NK-92 treated with Interleukin-12 subunit alpha and Interleukin-12 subunit beta, amount 100 ng/mL, for 24 hours (cell line): Measurements from ENCODE around the gene NPFFR1.
A peak's percentile ranks its signal among the peaks of the same experiment; 100 is the strongest.
"Not testable (repeated sequence)": the region's sequence is repeated elsewhere in the genome, so short reads cannot be mapped to it uniquely, and the experiment has no call there.

ENCODE experiments used
- DNase-seq: peaks from one replicate; lab custom pipeline; 2025; lab: John Stamatoyannopoulos, UW

Gene NPFFR1

GRCh38 chr10:70256463-70256862 is 27.3 kb downstream of the NPFFR1 start:
- no peak for DNase-seq

DNA sequence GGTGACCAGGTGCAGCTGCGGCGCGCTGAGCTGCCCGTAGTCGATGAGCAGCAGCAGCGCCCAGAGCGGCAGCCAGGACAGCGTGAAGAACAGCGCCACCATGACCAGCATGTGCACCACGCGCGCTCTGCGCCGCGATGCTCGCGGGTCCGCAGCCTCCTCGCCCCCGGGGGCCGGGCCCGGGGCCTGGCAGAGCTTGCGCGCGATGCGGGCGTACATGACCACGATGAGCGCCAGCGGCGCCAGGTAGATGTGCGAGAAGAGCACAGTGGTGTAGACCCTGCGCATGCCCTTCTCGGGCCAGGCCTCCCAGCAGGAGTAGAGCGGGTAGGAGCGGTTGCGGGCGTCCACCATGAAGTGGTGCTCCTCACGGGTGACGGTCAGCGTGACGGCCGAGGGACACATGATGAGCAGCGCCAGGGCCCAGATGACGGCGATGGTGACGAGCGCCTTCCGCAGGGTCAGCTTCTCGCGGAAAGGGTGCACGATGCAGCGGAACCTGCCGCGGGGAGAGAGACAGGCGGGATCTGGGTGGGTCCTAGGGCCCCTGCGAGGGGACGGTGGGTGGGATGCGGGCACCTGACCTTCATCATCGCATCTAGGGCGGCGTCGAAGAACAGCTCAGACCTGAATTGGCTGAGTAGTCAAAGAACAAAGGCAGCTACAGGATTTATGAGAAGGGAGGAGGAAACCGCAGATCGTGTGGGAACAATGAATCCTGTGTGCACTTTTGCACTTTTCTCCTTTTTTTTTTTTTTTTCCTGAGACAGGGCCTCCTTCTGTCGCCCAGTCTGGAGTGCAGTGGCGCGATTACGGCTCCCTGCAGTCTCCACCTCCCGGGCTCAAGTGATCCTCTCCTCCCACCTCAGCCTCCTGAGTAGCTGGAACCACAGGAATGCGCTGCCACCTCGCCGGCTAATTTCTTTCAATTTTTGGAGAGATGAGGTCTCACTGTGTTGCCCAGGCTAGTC is 28.2 kb downstream of the NPFFR1 start:
- DNase-seq = no peak

- DNase-seq = no peak
These were observed 29.0 kb downstream of the NPFFR1 start for GRCh38 chr10:70254778-70255328.

DNA sequence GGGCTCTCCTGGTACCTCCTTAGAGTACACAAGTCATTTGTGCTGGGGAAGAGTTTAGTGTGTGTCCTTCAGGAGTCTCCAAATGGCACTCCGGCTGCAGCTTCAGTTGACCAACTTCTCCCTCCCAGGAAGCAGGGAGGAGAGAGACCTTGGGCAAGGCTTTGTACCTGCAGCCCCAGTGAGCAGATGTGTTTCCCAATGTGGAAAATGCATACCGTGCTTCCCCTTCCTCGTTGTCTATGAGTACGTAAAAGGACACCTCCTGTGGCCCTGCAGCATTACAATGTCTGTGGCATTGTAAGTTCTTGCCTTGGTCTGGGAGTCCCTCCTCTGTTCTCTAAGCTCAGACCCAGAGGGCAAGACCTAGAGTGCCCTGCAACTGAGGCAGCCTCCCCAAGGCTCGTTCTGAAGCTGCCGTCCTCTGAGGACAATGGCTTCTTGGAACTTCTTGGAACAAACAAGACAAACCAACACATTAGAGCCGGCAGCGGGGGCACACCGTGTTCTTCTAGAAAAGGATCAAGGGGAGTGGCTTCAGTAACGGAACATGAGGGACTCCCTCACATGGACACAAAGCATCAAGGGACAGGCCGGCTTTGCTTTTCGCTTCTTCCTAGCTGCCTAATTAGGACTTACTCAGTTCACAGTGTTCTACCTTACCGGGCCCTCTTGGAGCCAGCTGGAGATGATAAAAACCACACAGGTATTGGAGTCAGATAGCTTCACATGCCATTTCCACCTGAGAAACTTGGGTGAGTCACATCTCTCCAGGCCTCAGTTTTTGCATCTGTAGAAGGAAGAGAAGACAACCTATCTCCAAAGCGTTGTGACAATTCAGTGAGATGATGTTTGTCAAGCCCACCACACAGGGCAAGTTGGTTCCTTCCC is 29.7 kb downstream of the NPFFR1 start:
- no peak for DNase-seq

GRCh38 chr10:70250961-70251680 is 32.7 kb downstream of the NPFFR1 start:
- DNase-seq = no peak

DNA sequence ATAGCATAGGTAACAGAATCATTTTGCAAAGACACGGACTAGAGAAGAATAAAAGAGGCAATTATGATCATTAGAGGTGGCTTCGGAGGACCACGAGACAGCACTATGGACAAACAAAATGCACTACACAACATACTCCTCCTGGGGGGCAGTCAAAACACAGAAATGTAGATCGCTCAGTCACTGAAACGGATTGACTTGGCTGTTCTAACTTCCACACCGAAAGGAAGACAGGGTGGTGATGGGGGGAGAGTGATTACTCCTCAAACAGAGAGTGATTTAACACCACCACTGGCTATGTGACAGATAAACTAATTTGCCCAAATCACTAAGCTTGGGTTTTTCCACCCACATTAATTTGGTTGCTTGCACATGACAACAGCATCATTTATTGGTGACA is 36.4 kb downstream of the NPFFR1 start:
- DNase-seq = no peak

- no peak for DNase-seq
These were observed 42.7 kb downstream of the NPFFR1 start for GRCh38 chr10:70241081-70241480.

DNA sequence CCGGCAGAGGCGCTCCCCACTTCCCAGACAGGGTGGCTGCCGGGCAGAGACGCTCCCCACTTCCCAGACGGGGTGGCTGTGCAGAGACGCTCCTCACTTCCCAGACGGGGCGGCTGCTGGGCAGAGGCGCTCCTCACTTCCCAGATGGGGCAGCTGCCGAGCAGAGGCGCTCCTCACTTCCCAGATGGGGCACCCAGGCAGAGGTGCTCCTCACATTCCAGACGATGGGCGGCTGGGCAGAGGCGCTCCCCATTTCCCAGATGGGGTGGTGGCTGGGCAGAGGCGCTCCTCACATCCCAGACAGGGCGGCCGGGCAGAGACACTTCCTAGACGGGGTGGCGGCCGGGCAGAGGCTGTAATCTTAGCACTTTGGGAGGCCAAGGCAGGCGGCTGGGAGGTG is 43.8 kb downstream of the NPFFR1 start:
- DNase-seq = not testable (repeated sequence)

DNA sequence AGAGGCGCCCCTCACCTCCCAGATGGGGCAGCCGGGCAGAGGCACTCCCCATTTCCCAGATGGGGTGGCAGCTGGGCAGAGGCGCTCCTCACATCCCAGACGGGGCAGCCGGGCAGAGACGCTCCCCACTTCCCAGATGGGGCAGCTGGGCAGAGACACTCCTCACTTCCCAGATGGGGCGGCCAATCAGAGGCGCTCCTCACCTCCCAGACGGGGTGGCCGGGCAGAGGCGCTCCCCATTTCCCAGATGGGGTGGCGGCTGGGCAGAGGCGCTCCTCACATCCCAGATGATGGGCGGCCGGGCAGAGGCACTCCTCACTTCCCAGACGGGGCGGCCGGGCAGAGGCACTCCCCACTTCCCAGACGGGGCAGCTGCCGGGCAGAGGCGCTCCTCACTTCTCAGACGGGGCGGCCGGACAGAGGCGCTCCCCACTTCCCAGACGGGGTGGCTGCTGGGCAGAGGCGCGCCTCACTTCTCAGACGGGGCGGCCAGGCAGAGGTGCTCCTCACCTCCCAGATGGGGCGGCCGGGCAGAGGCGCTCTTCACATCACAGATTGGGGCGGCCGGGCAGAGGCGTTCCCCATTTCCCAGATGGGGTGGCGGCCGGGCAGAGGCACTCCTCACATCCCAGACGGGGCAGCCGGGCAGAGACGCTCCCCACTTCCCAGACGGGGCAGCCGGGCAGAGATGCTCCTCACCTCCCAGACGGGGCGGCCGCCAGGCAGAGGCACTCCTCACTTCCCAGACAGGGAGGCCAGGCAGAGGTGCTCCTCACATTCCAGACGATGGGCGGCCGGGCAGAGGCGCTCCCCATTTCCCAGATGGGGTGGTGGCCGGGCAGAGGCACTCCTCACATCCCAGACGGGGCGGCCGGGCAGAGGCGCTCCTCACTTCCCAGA is 44.5 kb downstream of the NPFFR1 start:
- not testable (repeated sequence) for DNase-seq

DNA sequence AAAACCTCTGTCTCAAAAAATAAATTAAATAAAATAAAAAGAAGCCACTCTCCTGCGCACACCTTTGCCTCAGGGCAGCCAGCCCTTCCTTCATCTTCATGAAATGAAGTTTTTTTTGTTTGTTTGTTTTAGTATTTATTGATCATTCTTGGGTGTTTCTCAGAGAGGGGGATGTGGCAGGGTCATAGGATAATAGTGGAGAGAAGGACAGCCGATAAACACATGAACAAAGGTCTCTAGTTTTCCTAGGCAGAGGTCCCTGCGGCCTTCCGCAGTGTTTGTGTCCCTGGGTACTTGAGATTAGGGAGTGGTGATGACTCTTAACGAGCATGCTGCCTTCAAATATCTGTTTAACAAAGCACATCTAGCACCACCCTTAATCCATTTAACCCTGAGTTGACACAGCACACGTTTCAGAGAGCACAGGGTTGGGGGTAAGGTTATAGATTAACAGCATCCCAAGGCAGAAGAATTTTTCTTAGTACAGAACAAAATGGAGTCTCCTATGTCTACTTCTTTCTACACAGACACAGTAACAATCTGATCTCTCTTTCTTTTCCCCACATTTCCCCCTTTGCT is 45.8 kb downstream of the NPFFR1 start:
- not testable (repeated sequence) for DNase-seq

DNA sequence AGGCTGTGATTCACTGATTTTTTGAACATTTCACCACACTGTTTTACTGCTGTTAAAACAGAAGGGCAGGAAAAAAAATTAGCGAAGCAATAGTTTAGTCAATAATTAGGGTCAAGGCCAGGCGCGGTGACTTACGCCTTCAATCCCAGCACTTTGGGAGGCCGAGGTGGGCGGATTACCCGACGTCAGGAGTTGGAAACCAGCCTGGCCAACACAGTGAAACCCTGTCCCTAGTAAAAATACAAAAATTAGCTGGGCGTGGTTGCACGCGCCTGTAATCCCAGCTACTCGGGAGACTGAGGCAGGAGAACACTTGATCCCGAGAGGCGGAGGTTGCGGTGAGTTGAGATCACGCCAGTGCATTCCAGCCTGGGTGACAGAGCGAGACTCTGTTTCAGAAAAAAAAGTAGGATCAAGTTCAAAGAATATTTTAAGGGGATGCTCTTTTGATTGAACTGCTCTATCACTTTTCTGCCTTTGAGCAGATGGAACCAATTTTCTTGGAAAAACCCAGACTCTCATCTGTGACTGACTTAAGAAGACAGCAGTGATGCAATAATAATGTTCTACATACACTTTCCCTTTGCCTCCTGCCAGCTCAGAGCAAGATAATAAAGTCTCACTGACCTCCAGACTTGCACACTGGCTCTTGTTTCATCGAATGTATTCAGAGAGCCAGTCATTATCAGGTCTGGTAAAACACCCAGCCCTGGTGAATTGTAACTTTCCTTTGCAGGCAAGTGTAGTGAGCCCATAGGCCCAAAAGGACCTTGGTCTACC is 48.9 kb downstream of the NPFFR1 start:
- no peak for DNase-seq

DNA sequence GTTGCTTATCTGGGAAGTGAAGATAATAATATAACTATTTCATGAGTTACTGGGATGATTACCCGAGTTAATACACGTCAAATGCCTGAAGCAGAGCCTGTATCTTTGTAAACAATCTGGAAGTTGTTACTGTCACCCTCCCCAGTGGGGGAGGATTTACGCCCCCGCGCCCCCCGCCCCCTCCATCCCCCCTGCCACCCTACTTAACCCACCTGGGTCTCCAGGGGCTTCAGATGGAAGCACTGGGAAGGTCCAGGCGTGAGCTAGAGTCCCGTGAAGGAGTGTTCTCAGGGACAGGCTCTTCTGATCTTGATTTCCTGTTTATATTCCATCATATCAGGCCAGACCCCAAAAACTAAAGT is 49.9 kb downstream of the NPFFR1 start:
- no peak for DNase-seq

- peak; percentile 98 for DNase-seq
These were observed 50.5 kb downstream of the NPFFR1 start, which contains the start of gene PPA1 for GRCh38 chr10:70233109-70233938. PPA1 (minus strand) TSS chr10:70233429; CDS start chr10:70233327, 102 bp downstream.

- DNase-seq = no peak
These were observed 51.0 kb downstream of the NPFFR1 start for GRCh38 chr10:70232859-70233108.

DNA sequence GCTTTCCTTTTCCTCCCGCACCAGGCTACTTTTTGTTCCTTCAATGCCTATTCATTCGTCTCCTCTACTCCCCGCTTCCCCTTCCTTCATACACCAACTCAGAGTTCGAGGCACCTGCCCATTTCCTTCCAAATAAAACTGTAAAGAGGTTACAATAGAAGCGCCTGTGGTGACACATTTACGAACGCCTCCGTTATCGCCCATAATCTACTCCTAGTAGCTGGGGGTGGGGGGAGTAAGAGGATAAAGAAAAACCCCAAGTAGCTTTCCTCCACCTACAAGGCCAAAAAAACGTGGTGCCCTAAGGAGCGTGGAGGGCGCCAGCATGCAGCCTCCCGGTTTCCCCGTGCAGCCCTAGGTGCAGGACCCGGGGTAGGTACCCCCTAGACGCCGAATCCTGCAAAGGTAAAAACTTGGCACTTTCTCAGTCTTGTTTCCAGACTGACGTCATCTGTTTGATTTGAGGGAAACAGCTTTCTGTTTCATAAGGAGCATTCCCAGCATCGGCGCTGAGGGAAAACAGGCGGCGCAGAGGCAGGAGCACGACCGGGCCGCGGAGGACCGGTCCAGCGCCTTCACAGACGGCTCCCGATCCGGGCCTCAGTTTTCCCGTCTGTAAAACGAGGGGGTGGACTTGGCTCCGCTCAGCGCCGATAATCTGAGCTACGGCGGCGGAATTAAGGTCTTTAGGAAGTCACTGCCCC is 51.5 kb downstream of the NPFFR1 start:
- DNase-seq = peak; percentile 36

DNA sequence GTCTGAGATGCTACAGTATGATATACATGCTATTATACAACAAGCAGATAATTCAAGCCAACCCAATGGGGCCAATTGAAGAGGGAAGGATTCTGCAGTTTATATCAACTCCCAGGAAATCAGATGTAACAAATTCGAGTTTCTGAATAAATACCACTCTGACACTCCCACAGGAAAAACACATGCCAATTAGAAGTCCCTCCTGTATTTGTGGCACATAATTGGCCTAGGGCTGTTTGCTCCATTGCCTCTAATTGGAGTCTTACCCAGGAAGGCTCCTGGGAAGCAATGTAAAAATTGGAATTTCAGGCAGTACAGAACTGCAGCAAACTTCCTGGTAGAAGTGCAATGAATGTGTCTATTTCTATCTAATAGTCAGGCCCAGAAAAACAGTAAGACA is 55.3 kb downstream of the NPFFR1 start:
- DNase-seq = no peak

- DNase-seq = no peak
These were observed 56.1 kb downstream of the NPFFR1 start for GRCh38 chr10:70227548-70228320.
